GM19397 (cell line): ENCODE results near the gene MAST1.
"Not testable (repeated sequence)": the region's sequence is repeated elsewhere in the genome, so short reads cannot be mapped to it uniquely, and the experiment has no call there.

Source experiments
- ATAC-seq: cut with Tn5 transposase; IDR thresholded peaks from one replicate; pipeline ENCODE4 v1.9.1; 2021; ENCODE audit warnings: mild to moderate bottlenecking, moderate library complexity; ENCODE audit not compliant: unreplicated experiment

Gene MAST1

DNA sequence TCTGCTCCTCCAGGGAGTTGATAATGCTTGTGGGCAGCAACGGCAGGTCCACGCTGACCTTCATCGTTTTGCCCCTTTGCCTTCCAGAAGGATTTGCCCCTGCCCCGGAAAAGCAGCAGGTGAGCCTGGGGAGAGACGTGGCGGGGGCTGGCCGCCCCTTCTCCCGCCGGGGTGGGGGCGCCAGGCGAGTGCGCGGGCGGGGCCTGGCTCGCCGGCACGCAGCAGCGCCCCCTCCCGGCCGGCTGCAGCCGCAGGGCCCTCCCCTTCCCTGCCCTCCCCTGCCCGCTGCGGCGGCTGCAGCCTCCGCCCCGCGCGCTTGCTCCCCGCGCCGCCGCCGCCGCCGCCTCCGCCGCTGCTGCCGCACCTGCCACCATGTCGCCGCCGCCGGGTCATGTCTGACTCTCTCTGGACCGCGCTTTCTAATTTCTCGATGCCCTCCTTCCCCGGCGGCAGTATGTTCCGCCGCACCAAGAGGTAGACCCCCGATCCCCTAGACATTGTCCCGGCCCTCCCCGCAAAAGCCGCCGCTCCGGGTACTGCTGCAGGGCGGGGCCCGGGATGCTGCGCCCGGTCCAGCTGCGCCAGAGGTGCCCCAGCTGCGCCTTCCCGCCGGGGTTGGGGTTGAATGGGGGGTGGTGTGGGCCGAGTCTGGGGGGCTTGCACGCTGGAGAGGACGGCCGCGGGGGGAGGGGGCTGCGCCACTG lies at the start of gene MAST1:
MAST1 (plus strand) TSS at position 334 of the 704 bp plus-strand sequence; CDS start at position 392, 58 bp downstream.
- ATAC-seq: no peak

DNA sequence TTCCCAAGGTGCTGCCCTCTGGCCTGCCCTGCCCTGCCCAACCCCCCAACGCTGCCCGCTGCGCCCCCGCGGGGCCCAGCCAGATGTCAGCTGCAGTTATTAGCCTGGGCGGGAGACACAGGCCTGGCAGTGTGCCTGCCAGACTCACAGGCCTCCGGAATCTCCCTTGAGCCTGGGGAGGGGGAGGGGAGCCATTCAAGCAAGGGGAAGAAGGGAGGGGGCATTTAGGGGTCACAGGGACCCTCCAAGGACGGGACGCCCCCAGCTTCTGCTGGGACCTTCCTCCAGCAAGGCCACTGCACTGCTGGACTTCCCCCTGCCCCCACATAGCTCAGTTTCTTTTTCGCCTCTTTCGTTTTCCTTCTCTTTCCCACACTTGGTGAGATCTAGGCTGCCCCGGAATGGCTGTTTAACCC lies 49.6 kb upstream of the MAST1 start:
- ATAC-seq: no peak

DNA sequence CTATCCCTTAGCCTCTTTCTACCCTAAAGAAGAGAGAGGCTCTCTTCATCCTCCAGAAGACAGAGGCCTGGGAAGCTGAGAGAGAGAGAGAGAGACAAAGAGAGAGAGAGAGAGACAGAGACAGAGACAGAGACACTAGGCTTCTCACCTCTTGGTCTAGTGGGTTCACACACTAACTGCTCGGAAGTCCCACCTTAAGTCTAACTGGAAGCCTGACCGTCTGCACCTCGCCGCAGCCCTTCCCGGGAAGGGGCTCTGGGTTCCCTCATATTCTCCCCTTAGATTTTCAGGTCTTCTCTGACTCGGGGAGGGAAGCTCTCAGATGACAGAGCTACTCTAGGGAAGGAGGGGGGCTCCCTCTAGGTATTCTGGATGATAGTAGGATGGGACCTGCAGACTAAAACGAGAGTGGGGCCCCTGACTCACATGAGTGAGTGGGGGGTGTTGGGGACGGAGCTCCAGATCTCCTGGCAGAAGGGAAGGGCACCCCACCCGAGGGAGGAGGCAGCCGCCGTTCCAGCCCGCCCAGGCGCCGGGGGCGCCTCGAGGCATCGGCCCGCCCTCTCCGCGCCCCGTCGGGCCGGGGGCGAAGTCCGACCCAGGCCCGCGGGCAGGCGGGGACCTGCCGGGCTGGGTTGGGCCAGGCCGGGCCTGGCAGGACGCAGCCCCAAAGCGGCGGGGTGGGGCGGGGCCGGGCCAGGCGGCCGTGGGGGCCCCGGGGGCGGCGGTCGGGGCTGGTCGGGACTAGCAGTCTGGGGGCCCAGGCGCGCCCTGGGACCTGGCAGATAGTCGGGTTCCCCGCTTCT lies 49.0 kb upstream of the MAST1 start:
- ATAC-seq: no peak

DNA sequence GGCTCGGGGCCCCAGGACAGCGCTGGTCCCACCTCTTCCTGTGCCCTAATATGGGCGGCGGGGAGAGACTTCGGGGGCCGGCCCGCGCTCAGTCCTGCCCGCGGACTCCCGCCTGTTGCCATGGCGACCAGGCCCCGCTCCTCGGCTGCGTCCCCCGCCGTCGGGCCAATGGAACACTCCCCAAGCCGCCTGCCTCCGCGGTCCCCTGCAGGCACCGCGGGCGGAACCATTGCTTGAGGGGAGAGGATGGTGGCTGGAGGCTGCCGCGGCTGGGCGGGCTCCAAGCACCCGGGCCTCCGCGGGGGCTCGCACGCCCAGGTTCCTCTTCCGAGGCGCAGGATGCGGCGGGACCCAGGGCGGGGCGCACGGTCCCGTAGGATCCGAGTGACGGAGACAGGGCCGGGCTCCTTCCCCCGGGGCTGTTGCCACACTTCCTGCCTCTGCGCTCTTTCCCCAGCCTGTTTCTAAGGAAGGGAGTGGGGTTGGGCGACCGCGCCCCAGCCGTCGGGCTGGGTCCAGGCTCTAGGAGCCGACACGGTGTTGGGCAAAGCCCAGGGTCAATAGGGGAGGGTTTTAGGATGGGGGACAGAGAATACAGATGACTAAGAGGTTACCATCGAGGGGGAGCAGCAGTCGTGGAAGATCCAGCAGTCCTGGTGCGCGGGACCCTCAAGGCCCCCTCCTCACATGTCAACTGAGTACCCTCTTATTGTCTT lies 48.3 kb upstream of the MAST1 start:
- ATAC-seq: peak; percentile 31

DNA sequence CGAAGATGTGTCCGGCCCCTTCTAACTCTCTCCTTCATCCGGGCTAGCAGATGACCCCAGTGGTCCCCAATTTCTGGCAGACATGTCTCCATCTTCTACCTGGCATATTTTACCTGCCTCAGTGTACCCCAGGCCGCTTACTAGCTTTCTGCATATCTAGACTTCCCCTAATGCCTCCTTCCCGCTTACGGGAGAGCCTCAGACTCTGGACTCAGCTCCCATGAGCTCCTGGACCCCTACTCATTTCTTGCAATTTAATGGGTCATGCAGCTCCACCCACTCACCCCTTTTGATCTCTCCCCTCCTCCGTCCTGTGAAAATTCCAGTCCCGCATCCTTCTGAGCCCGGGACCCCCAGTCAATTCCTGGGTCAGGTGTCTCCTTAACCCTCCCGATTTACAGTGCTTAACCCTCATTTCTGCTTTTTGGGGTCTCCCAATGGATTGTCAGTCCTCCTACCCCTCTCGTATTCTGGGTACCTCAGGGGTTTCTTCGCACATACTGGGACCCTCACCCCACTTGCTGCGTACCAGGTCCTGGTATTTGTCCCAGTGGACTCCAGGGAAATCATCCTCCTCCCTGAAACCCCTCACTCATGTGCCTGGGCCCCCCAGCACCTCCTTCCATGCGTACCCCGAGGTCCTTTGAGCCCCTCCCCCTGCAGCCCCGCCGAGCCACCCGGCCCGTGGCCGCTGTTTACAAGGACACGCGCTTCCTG lies 47.5 kb upstream of the MAST1 start:
- no peak for ATAC-seq

DNA sequence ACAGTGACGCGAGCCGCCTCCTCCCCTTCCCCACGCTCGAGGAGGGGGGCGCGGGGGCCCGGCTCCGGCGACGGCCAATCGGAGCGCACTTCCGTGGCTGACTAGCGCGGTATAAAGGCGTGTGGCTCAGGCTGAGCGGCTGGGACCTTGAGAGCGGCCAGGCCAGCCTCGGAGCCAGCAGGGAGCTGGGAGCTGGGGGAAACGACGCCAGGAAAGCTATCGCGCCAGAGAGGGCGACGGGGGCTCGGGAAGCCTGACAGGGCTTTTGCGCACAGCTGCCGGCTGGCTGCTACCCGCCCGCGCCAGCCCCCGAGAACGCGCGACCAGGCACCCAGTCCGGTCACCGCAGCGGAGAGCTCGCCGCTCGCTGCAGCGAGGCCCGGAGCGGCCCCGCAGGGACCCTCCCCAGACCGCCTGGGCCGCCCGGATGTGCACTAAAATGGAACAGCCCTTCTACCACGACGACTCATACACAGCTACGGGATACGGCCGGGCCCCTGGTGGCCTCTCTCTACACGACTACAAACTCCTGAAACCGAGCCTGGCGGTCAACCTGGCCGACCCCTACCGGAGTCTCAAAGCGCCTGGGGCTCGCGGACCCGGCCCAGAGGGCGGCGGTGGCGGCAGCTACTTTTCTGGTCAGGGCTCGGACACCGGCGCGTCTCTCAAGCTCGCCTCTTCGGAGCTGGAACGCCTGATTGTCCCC lies 46.8 kb upstream of the MAST1 start, which contains the start of gene JUNB:
JUNB (plus strand) TSS at position 142 of the 706 bp plus-strand sequence; CDS start at position 428, 286 bp downstream.
- ATAC-seq: peak; percentile 35

DNA sequence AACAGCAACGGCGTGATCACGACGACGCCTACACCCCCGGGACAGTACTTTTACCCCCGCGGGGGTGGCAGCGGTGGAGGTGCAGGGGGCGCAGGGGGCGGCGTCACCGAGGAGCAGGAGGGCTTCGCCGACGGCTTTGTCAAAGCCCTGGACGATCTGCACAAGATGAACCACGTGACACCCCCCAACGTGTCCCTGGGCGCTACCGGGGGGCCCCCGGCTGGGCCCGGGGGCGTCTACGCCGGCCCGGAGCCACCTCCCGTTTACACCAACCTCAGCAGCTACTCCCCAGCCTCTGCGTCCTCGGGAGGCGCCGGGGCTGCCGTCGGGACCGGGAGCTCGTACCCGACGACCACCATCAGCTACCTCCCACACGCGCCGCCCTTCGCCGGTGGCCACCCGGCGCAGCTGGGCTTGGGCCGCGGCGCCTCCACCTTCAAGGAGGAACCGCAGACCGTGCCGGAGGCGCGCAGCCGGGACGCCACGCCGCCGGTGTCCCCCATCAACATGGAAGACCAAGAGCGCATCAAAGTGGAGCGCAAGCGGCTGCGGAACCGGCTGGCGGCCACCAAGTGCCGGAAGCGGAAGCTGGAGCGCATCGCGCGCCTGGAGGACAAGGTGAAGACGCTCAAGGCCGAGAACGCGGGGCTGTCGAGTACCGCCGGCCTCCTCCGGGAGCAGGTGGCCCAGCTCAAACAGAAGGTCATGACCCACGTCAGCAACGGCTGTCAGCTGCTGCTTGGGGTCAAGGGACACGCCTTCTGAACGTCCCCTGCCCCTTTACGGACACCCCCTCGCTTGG lies 46.1 kb upstream of the MAST1 start:
- no peak for ATAC-seq

DNA sequence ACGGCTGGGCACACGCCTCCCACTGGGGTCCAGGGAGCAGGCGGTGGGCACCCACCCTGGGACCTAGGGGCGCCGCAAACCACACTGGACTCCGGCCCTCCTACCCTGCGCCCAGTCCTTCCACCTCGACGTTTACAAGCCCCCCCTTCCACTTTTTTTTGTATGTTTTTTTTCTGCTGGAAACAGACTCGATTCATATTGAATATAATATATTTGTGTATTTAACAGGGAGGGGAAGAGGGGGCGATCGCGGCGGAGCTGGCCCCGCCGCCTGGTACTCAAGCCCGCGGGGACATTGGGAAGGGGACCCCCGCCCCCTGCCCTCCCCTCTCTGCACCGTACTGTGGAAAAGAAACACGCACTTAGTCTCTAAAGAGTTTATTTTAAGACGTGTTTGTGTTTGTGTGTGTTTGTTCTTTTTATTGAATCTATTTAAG lies 45.4 kb upstream of the MAST1 start:
- ATAC-seq: no peak

DNA sequence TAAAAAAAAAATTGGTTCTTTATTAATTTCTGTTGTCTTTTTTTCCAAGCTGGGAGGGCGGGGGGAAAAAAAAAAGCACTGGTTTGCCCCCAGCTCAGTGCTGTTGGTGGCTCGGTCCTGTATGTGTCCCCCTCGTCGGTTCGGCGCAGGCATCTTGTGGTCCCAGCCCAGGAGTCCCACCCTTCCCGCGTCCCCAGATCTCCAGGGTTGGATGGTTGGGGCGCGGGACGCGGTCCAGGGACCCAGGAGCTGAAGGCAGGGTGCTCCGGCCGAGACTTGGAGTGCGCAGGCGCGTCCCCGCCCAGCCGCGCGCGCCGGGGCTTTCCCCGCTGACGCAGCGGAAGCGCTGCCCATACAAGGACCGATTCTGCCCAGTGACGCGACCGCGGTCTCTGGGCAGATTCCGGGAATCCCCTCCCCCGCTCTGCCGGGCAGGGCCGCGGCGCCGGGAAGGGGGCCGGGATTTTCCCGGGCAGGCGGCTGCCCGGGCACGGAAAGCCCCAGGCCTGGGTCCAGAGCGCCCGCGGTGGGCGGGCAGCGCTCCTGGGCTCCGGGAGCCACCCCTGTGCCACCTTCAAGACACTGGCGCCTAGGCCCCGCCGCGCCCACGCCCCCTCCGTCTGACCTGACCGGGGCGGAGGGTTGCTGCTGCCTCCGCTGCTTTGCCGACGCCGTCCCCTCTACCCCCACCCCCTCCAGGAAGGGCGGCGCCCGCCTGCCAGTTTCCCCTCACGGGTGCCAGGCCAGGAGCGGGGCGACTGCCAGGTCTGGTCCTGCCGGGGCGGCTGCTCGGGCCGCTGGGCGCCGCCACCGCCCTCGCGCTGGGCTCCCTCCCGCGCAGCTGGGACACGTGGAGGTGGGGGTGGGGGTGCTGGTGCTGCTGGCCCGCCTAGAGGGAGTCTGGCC lies 44.8 kb upstream of the MAST1 start:
- peak; percentile 31 for ATAC-seq

DNA sequence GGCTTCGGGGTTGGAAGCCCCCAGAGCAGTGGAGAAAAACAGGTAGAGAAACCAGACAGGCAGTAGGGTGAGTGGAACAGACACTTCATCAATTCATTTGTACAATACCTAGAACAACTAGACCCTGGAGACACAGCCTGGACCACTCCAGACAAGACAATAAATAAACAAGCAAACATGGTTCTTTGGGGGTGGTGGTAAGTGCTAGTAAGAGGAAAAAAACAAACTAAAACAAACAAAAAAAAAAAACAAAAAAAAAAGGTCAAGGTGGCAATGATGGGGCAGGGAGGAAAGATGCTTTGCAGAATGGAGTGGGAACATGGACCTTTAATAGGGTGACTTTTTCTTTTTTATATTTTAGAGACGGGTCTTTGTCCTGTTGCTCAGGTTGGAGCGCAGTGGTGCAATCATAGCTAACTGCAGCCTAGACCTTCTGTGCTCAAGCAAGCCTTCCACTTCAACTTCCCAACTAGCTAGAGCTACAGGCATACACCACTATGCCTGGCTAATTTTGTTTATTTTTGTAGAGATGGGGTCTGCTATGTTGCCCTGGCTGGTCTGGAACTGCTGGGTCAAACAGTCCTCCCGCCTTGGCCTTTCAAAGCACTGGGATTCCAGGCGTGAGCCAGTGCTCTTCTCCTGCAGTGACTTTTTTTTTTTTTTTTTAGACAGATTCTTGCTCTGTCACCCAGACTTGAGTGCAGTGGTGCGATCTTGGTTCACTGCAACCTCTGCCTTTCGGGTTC lies 43.9 kb upstream of the MAST1 start:
- ATAC-seq: no peak

DNA sequence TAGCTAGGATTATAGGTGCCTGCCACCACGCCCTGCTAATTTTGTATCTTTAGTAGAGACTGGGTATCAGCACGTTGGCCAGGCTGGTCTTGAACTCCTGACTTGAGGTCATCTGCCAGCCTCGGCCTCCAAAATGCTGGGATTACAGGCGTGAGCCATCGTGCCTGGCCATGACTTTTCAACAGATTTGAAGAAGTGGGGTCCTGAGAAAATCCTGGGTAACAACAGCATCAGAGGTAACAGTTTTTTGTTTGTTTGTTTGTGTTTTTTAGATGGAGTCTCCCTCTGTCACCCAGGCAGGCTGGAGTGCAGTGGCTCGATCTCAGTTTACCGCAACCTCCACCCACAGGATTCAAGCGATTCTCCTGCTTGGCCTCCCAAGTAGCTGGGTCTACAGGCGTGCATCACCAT lies 43.3 kb upstream of the MAST1 start:
- ATAC-seq: no peak

DNA sequence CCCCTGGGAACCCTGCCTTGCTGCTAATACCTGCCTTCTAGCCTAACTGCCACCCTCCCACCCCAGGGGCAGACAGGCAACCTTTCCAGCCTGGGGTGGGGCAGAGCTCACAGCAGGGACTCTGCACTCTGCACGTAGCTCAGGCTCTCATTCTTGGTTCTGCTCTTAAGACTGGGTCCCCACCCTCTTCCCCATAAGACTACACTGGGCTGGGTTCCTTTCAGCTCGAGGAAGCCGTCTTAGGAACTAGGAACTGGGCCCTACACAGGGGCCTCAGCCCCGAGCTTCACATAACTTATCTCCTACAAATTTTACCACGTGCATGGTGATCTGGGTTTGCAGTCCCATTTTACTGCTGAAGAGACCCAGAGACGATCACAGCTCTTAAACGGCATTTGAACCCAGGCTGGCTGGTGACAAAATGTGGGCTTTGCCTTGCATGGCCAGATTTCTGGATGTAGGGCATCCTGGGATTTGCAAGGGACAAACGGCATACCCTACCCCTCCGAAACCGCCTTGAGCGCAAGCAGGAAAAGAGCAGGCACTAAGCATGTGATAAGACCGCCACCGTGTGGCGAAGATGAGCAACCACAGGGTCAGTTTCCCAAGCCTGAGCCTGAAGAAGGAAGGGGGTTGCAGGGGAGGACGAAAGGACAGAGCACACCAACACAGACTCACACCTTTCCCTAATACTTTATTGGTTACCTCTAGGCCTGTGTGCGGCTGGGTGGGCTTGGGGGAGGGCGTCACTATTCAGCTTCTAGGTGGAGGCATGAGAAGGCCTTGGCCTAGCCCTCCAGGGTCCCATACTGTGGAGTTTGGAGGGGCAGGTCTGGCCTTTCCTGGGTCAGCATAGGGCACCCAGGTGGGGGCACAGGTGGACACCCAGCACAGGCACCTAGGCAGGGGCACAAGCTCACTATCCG lies 41.9 kb upstream of the MAST1 start:
- ATAC-seq: no peak

DNA sequence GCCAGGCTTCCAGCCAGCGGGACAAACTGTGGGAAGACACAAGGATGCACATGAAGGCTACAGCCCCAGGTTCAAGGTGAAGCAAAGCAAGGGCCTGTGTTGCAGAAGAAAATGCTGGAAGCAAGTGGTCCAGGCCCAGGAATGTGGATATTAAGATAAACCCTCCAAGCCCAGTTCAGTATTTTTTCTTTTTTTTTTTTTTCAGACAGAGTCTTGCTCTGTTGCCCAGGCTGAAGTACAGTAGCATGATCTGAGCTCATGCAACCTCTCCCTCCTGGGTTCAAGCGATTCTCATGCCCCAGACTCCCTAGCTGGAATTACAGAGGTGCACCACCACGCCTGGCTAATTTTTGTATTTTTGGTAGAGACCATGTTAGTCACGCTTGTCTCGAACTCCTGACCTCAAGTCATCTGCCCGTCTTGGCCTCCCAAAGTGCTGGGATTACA lies 41.2 kb upstream of the MAST1 start:
- ATAC-seq: no peak

DNA sequence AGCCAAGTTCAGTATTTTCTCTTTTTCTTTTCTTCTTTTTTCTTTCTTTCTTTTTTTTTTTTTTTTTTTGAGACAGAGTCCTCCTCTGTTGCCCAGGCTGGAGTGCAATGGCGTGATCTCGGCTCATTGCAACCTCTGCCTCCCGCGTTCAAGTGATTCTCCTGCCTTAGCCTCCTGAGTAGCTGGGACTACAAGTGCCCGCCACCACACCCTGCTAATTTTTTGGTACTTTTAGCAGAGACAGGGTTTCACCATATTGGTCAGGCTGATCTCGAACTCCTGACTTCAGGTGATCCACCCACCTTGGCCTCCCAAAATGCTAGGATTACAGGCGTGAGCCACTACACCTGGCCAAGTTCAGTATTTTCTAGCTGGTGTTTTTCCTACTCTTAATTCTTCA lies 40.7 kb upstream of the MAST1 start:
- not testable (repeated sequence) for ATAC-seq

DNA sequence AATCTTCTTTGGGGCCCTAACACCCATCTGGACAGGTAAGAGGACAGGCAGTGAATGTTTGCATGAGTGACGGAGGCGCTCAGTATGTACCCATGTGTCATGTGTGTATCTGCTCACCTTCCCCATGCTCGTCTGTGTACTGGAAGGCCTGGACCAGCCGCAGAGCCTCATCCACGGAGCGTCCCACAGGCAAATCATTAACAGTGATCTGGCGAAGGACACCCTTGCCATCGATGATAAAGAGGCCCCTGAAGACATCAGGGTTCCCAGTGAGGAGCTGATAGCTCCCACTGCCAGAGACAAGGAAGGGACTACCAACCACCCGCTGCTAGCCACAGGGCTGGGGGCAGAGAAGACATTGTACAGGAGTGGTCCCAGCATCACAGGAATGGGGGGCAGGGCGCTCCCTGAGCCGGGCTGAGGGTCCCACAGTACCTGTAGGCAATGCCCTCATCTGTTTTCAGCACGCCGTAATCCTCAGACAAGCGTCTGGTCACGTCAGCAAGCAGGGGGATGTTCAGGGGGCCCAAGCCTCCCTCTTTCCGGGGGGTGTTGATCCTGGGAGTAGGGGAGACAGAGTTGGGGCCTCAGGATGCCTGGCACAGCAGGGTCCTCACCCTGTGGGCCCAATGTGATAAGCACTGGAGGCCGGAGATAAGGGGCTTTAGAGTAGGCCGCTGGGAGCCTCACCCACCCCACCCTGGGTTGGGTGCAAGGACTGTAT lies 38.4 kb upstream of the MAST1 start:
- no peak for ATAC-seq

DNA sequence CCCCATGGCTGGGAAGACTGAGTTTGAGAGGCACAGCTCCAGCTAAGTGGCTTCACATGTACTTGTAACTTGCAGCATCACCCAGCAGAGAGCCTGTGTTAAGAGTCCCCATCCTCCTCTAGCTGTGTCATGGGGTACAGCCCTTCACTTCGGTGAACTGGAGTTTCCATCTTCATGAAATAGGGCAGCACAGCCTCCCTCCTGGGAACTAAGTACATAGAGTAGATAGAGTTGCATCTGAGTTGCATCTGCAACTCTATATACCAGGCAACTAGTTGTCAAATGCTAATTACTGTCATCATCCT lies 37.9 kb upstream of the MAST1 start:
- ATAC-seq: no peak
